ENCODE measurements around the gene CERK.

DNA sequence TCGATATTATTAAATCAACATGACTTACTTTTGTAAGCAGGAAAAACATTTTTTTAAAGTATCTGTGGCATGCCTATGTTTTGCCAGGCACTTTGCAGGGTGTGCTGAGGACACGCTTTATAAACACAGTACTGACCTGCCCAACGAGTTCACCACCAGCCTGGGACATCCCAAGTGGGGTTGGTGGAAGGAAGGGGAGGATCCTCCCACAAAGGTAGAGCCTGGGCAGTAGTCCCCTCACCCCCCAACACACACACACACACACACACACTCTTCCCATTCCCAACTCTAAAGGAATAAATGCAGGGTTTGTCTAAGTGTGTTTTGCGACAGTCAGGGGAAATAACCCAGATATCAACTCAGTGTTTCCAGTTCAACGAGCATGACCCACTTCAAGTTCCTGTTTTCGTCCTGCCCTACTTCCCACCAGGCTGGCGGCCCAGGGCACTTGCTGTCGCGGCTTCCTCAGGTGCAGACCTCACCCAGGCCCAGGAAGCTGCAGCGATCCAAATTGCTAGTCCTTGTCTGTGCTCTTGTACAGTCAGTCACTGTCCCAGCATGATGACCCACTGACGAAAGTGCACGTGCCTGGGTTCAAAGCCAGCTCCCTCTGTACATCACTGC, 3.1 kb downstream of the CERK start:
- TF ChIP-seq GATA2 (IDR thresholded peaks at IDR 0.05; ENCODE audit: low read depth, low read length) (no peak), GATA3 (IDR thresholded peaks at IDR 0.05; ENCODE audit: low read depth, low read length) (no peak)
